ENCODE measurements around the gene ZDHHC20. TPM values are rescaled to one million over a fixed set of nuclear protein-coding genes. Genes with fewer than 3 reads are reported as not detected.

ZDHHC20 gene
- total and polyA plus RNA-seq, 5 donors, result 9.8 to 30.1 (median 25.1) TPM

GRCh38 chr13:21326155-21327031, 132.7 kb downstream of the ZDHHC20 start:
- intact Hi-C loops (cut with DNase I), result no loop called here
- H3K27ac ChIP-seq (ENCODE audit: low read length), result no peak overlapping the region
- H3K9me3 ChIP-seq (ENCODE audit: control insufficient read depth, low read length), result no peaks in the 10 kb centered on the region
- ATAC-seq, result peak; percentile 70 to 81
- 23% methylated on average over 52 of the region's 52 CpGs for WGBS
- H3K27me3 ChIP-seq (ENCODE audit: control insufficient read depth, insufficient read depth), result no peaks in the 10 kb centered on the region
- H3K4me1 ChIP-seq (ENCODE audit: control insufficient read depth, insufficient read depth, low read length), result no peaks in the 10 kb centered on the region
- peak in 1 of 3 donors; percentile 30 for DNase-seq
- H3K4me3 ChIP-seq (ENCODE audit: low read length), result peak overlapping the region; percentile 27

- H3K27me3 ChIP-seq (ENCODE audit: control insufficient read depth, insufficient read depth), result no peaks in the 10 kb centered on the region
- DNase-seq, result no peak
- no peak for ATAC-seq
- H3K4me3 ChIP-seq (ENCODE audit: low read length), result no peak overlapping the region
- WGBS, result 63% methylated on average over 3 of the region's 3 CpGs
- H3K4me1 ChIP-seq (ENCODE audit: control insufficient read depth, insufficient read depth, low read length), result no peaks in the 10 kb centered on the region
- H3K27ac ChIP-seq (ENCODE audit: low read length), result no peak overlapping the region
- intact Hi-C loops (cut with DNase I), result no loop called here
- H3K9me3 ChIP-seq (ENCODE audit: control insufficient read depth, low read length), result no peaks in the 10 kb centered on the region
These were observed 134.3 kb downstream of the ZDHHC20 start for GRCh38 chr13:21324803-21325202.

GRCh38 chr13:21322988-21323387, 136.1 kb downstream of the ZDHHC20 start:
- DNase-seq, result no peak
- H3K27me3 ChIP-seq (ENCODE audit: control insufficient read depth, insufficient read depth), result no peaks in the 10 kb centered on the region
- no peak overlapping the region for H3K27ac ChIP-seq (ENCODE audit: low read length)
- WGBS, result 57% methylated on average over 3 of the region's 3 CpGs
- H3K9me3 ChIP-seq (ENCODE audit: control insufficient read depth, low read length), result no peaks in the 10 kb centered on the region
- intact Hi-C loops (cut with DNase I), result no loop called here
- H3K4me1 ChIP-seq (ENCODE audit: control insufficient read depth, insufficient read depth, low read length), result no peaks in the 10 kb centered on the region
- no peak overlapping the region for H3K4me3 ChIP-seq (ENCODE audit: low read length)
- ATAC-seq, result no peak

Other genes starting within 250 kb of the ZDHHC20 start
- 10 to 100 TPM; 50.9 to 56.0 (median 52.8) TPM for gene MICU2, start 144.9 kb upstream of the ZDHHC20 start, total RNA-seq
- 70.6 TPM for gene MICU2, start 144.9 kb upstream of the ZDHHC20 start, polyA plus RNA-seq
- gene FGF9, start 211.8 kb upstream of the ZDHHC20 start, total RNA-seq, result 10 to 100 TPM in 3 of 4 donors, 1 to 10 TPM in 1; 3.7 to 13.0 (median 11.8) TPM
- gene FGF9, start 211.8 kb upstream of the ZDHHC20 start, polyA plus RNA-seq, result 3.6 TPM

All from right cardiac atrium (tissue), 5 donors.